GM19351 (cell line): ENCODE measurements around the gene TPP2.

Source experiments
- ATAC-seq: cut with Tn5 transposase; IDR thresholded peaks from one replicate; pipeline ENCODE4 v1.9.1; 2021; ENCODE audit warnings: mild to moderate bottlenecking, moderate library complexity; ENCODE audit not compliant: unreplicated experiment

Gene TPP2

DNA sequence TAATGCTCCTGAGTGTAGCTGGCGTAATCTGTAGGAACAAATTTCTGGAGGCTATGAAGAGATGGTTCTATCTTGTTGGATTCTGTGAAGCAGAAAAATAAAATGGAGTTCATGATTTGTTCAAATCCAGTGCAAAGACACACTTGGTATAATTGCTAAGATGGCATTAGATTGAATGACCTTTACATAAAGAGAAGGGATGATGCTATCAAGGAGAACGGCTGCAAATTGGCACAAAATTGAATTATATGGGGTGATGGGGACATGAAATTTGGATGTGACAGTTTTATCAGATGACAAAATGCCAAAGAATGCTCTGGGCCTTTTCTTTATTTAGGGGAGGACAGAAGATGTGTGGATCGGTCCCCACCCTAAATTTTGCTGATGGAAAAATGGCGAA lies 94.1 kb downstream of the TPP2 start:
- ATAC-seq = no peak

DNA sequence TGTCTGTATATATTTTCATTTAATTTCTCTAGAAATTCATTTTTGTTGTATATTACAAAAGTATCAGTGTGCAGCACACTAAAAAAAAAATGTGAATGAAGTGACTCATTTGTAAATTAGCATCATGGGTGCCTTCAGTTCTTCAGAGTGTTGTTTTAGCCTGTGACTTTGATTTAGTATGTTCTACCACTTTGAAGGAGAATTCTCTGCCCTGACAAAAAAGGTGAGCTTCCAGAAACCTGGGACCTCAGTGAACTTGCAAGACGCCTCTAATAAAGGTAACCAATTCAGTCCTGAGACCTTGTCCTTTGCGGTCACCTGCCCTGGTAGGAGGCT lies 95.7 kb downstream of the TPP2 start:
- ATAC-seq = no peak

GRCh38 chr13:102693250-102693649 lies 96.5 kb downstream of the TPP2 start:
- ATAC-seq = no peak

- no peak for ATAC-seq
Observed at GRCh38 chr13:102693776-102694175, 97.0 kb downstream of the TPP2 start.

DNA sequence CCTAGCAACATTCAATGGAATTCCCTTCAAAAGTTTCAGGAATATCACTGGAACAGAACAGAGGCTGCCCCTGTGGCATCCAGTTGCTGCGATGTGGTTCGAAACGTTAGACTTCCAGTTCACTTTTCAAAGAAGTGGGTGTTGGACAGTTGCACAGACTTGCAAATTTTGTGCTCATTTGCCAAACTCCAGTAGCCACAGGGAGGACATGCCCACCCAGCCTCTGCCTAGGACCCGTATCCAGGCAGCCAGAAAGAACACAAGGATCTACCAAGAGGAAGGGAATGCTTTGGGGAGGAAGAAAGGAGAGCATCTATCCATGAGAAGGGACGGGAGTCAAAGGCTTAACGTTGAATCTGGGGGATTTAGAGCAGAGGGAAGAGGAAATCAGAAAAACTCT lies 98.2 kb downstream of the TPP2 start, which contains the start of gene METTL21C:
Gene METTL21C (minus strand): TSS at position 108 of the 400 bp plus-strand sequence. CDS start 546 bp downstream, outside the sequence.
- no peak for ATAC-seq

GRCh38 chr13:102696465-102696864 lies 99.7 kb downstream of the TPP2 start:
- no peak for ATAC-seq

GRCh38 chr13:102697264-102697663 lies 100.5 kb downstream of the TPP2 start:
- no peak for ATAC-seq

GRCh38 chr13:102697929-102698648 lies 101.3 kb downstream of the TPP2 start:
- ATAC-seq = no peak

DNA sequence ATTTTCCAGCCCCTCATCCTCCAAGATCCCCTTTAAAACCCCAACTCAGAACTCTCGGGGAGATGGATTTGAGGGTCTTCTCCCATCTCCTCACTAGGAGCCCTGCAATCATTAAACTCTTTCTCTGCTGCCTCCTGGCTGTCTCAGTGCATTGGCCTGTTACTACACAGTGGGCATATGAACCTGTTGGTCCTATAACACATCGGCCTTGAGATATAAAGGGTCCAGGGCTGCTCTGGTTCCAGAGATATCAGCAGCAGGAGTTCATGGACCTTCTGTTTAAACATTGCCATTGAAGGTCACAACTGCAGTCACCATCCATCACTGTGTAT lies 101.8 kb downstream of the TPP2 start:
- no peak for ATAC-seq

GRCh38 chr13:102699504-102699903 lies 102.7 kb downstream of the TPP2 start:
- no peak for ATAC-seq

DNA sequence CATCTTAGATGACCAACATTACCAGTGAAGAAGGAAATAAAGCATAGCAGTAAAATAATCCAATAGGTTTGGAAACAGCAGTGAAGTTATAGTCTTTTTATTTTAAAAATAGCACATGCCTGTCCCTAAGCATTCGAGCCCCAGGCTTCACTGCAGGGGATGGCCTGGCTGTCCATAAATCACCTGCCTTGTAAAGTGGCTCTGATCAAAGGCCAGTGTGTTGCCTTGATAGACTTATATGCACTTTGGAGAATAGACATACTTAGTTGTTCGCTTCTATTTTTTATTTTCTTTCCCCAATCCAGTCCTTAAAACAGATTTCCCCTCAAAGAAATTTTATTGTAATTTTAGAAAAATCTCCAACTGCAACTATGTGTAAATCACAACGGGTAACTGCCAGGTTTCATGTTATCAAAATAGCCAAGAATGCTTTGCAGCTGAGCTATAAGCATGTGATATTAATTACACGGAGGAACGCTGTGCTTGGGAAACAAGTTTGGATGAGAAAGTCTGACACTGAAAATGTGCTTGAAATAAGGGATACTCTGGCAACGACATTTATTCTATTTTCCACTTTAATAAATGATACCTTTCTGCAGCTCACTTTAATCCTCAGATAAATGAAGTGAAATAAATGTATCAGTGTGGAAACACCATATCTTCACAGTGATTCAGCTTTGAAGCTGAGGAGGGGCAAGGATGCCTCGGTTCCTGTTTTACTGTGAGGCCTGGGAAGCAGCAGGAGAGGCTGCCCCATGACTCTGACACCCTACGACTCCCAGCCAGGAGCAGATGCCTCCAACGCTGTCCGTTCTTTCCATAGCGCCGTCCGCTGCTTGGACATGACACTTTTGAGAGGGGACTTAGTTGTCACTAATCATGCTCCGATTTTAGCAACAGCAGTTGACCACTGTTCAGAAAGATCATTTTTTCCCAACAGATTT lies 103.6 kb downstream of the TPP2 start:
- no peak for ATAC-seq

GRCh38 chr13:102701331-102701730 lies 104.5 kb downstream of the TPP2 start:
- no peak for ATAC-seq

DNA sequence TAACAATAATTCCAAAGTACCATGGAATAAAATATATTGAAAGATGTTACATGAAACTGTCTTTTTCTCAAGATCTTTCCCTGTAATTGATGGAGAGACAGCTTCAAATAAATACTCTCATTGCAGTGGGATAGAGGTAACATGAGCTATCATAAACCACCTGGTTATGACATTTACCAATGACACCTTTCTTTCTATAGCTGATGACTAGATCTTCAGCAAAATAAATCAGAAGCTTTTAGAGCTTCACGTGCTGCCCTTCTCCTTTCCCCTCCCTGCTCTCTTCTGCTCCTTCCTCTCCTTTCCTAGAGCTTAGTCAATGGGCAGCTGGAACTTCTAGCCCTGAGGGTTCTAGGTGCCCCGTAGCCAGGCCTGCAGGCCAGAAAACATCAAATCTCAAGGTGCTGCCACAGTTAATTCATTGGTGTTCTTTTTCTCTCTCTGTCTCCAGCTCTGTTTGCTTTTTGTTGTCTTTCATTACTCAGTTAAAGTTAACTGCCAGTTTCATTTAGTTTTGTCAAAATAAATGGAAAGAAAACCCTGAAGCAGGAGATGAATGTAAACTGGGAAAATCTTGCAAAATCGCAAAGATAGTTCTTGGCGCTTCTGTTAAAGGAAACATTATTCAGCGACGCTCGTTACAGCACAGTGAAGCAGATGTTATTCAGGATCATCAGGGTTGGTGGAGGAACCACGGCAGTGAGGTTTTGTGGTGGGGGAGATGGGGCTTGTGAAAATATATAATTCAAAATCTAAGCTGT lies 106.4 kb downstream of the TPP2 start:
- ATAC-seq = no peak

DNA sequence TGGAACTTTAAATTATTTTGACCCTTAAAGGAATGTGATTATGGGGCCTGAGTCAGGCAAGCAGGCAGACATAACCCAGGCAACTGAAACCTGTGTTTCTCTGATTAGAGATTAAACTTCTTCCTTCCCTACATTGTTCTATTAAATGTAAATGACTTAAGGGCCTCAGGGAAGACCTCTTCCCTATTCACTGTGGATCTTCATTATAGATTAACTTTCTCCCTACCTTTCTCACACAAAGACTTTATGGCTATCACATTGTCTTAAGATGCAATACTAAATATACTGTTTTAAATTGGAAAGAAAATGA lies 106.9 kb downstream of the TPP2 start:
- ATAC-seq = no peak

GRCh38 chr13:102704238-102705058 lies 107.7 kb downstream of the TPP2 start:
- ATAC-seq = no peak

GRCh38 chr13:102707467-102707866 lies 110.7 kb downstream of the TPP2 start:
- ATAC-seq = no peak

DNA sequence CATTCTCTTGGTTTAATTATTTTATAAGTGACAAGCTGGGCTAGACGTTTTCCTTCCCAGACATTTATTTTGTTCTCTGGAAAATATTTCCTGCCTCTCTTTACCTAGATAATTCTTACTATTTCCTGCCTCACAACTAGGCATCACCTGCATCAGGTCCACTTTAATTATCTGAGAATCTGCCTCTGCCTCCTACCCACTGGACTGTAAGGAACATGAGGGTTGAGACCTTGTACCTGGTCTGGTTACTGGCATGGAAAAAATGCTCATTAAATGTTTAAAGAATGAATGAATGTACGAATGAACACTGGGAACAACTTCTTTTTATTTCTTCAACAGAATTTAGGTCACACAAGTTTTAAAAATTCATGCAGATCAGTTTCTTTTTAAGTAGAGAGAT lies 111.4 kb downstream of the TPP2 start:
- ATAC-seq = no peak

GRCh38 chr13:102708991-102709390 lies 112.2 kb downstream of the TPP2 start:
- no peak for ATAC-seq

DNA sequence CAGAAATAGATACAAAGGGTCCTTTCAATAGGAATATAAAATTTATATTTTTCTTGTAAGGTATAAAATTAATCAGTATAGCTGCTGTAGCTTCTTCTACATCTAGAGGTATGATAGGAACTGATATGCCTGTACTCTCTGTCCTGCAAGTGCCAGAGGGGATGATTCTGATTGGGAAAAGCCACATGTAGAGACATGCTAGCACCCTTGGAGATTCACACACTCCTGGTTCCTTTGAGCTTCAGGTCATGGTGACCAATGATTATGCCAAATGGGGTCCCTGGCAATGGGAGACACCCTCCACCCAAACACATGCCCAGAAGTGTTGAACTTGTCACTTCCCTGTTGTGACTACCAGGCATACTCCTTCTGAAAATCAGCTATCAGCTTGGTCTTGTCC lies 112.8 kb downstream of the TPP2 start:
- ATAC-seq = no peak

DNA sequence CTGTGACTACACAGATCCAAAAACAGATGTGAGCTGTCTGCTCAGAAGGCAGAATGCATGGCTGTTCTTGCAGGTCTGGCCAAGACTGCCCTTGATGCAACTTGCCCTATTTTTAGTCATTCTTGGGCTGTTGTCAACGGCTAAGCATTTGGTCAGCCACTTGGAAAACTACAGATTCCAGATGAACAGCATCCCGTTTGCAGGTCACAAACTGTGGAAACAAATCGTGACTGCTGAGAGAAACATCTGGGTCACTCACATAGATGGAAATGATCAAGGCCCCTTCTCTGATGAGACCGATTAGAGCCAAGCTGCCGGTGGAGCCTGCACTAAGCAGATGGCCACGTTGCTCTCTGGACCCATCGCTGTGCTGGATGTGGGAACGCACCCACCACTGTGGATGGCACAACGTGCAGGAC lies 113.5 kb downstream of the TPP2 start:
- no peak for ATAC-seq

- ATAC-seq = no peak
Observed at GRCh38 chr13:102715447-102715846, 118.7 kb downstream of the TPP2 start.
